HG03378 (cell line): ENCODE results near the gene CCDC30.
"Not testable (repeated sequence)": the region's sequence is repeated elsewhere in the genome, so short reads cannot be mapped to it uniquely, and the experiment has no call there.

Experiments used
- ATAC-seq: cut with Tn5 transposase; IDR thresholded peaks from one replicate; pipeline ENCODE4 v1.9.1; 2021; ENCODE audit warnings: mild to moderate bottlenecking, moderate library complexity; ENCODE audit not compliant: unreplicated experiment

CCDC30 gene

GRCh38 chr1:42518908-42519307 lies 55.8 kb downstream of the CCDC30 start:
- no peak for ATAC-seq

- ATAC-seq: no peak
Measured at GRCh38 chr1:42523171-42523570, 60.1 kb downstream of the CCDC30 start.

GRCh38 chr1:42524330-42524729 lies 61.2 kb downstream of the CCDC30 start:
- no peak for ATAC-seq

- no peak for ATAC-seq
Measured at GRCh38 chr1:42529724-42530181, 66.7 kb downstream of the CCDC30 start.

- no peak for ATAC-seq
Measured at GRCh38 chr1:42531043-42531442, 68.0 kb downstream of the CCDC30 start.

- no peak for ATAC-seq
Measured at GRCh38 chr1:42533101-42533863, 70.2 kb downstream of the CCDC30 start.

- ATAC-seq: no peak
Measured at GRCh38 chr1:42541104-42541503, 78.0 kb downstream of the CCDC30 start.

GRCh38 chr1:42551180-42551579 lies 88.1 kb downstream of the CCDC30 start:
- no peak for ATAC-seq

- ATAC-seq: no peak
Measured at GRCh38 chr1:42551590-42551989, 88.5 kb downstream of the CCDC30 start.

GRCh38 chr1:42552636-42553035 lies 89.5 kb downstream of the CCDC30 start:
- ATAC-seq: no peak

GRCh38 chr1:42557230-42557851 lies 94.3 kb downstream of the CCDC30 start:
- ATAC-seq: no peak

GRCh38 chr1:42567038-42567437 lies 104.0 kb downstream of the CCDC30 start:
- ATAC-seq: no peak

- ATAC-seq: no peak
Measured at GRCh38 chr1:42576935-42577334, 113.8 kb downstream of the CCDC30 start.

- ATAC-seq: no peak
Measured at GRCh38 chr1:42586016-42586415, 122.9 kb downstream of the CCDC30 start.

GRCh38 chr1:42587753-42588152 lies 124.7 kb downstream of the CCDC30 start:
- ATAC-seq: no peak

- ATAC-seq: no peak
Measured at GRCh38 chr1:42592811-42593210, 129.7 kb downstream of the CCDC30 start.

GRCh38 chr1:42593486-42594100 lies 130.5 kb downstream of the CCDC30 start:
- ATAC-seq: no peak

- no peak for ATAC-seq
Measured at GRCh38 chr1:42601472-42601871, 138.4 kb downstream of the CCDC30 start.

- ATAC-seq: no peak
Measured at GRCh38 chr1:42613803-42614131, 150.7 kb downstream of the CCDC30 start.

- ATAC-seq: no peak
Measured at GRCh38 chr1:42618866-42619265, 155.8 kb downstream of the CCDC30 start.

- ATAC-seq: no peak
Measured at GRCh38 chr1:42620307-42620706, 157.2 kb downstream of the CCDC30 start.

- not testable (repeated sequence) for ATAC-seq
Measured at GRCh38 chr1:42621180-42621579, 158.1 kb downstream of the CCDC30 start.
